Measurements from ENCODE around the gene NPLOC4. TPM values are rescaled to one million over a fixed set of nuclear protein-coding genes. Genes with fewer than 3 reads are reported as not detected.
"Not testable (repeated sequence)": the region's sequence is repeated elsewhere in the genome, so short reads cannot be mapped to it uniquely, and the experiment has no call there.

The NPLOC4 gene
- total and polyA plus RNA-seq, 2 of the 13 experiments (the other 11 are each of a cell fraction or from before 2014, with no cell fraction given): 57.0 to 97.0 TPM

DNA sequence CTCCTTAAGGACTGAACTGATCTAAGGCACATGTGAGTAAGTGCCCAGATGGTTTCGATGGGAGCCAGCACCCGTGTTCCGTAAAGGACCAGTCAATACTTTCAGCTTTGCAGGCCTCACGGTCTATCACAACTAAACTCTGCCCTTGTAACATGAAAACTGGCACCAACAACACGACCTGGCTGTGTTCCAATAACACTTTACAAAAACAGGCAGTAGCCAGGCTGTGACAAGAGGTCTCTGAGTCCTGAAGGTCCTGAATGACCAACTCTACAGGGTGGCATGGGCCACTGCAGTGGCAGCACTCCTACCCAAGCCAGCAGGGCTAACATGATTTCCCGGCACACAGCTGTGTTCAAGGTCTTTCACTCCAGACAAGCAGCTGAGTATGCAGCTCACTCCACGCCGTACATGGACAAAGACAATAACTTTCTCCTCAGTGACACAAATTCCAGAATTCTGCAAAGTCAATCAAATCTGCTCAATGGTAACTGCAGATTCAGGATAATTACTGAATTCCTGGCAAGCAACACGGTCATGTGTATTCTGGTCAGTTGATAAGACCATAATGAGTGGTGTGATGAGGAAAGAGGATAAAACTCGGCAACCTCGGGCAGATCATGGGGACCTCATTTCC, 15.3 kb downstream of the NPLOC4 start:
- Histone ChIP-seq H3K27ac (ENCODE audit: extremely low read length, insufficient read depth, low read length) (no peak overlapping the region), H3K27me3 (ENCODE audit: control insufficient read depth in 1 of 2, insufficient read depth in 2 of 2, low read length in 2 of 2) (no peaks in the 10 kb centered on the region), H2AFZ (ENCODE audit: low read length) (no peak overlapping the region), H3K4me2 (ENCODE audit: low read depth, low read length) (no peak overlapping the region), H3K9me3 (ENCODE audit: low read length) (no peaks in the 10 kb centered on the region), H3K4me1 (ENCODE audit: insufficient read depth, low read length) (no peaks in the 10 kb centered on the region), H3K4me3 (replicated peaks in 1 of 3; ENCODE audit: insufficient read depth in 1 of 3, low read depth in 2 of 3, low read length in 3 of 3) (no peak overlapping the region), H3K9ac (ENCODE audit: insufficient read depth, low read depth, low read length) (no peak overlapping the region), H4K20me1 (ENCODE audit: insufficient read depth, low read length) (peaks cover 4% of the 10 kb centered on the region; the same call in 1 of the 2 replicates), H3K36me3 (replicated peaks in 1 of 2; ENCODE audit: control insufficient read depth in 1 of 2, insufficient read depth in 2 of 2, low read length in 2 of 2) (peaks cover 35 to 74% of the 10 kb centered on the region in 2 experiments), H3K79me2 (ENCODE audit: insufficient read depth, low read length) (peaks cover 11% of the 10 kb centered on the region)
- ChIA-PET POLR2A (no interaction called here), CTCF (ENCODE audit: low intra/inter-chr PET ratio, low total read pairs) (no interaction called here)
- intact Hi-C loops (cut with micrococcal nuclease; ENCODE audit: unreplicated experiment) (no loop called here), in situ Hi-C loops (cut with HindIII; ENCODE audit: extremely low pct_ligation_motif_present, low pct_unique_long_range_greater_than_20kb) (no loop called here)
- DNase-seq (ENCODE audit: low spot score) (no peak), FAIRE-seq (no peak), ATAC-seq (peak; percentile 31; the same call in 1 of the 3 replicates)
- TF ChIP-seq ZNF367 (CRISPR knock-in tag; IDR thresholded peaks at IDR 0.05; ENCODE audit: borderline replicate concordance) (no peak), ZBTB38 (CRISPR knock-in tag; IDR thresholded peaks at IDR 0.05) (0 out of 2 replicates have a peak, but pooled peaks have one; percentile 25), SIN3A (IDR thresholded peaks at IDR 0.05; ENCODE audit: borderline replicate concordance, low read depth, low read length) (no peak)
- TF ChIP-seq, protein P1, sequence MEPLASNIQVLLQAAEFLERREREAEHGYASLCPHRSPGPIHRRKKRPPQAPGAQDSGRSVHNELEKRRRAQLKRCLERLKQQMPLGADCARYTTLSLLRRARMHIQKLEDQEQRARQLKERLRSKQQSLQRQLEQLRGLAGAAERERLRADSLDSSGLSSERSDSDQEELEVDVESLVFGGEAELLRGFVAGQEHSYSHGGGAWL (CRISPR knock-in tag; IDR thresholded peaks at IDR 0.05): no peak
- TF ChIP-seq, protein P2, sequence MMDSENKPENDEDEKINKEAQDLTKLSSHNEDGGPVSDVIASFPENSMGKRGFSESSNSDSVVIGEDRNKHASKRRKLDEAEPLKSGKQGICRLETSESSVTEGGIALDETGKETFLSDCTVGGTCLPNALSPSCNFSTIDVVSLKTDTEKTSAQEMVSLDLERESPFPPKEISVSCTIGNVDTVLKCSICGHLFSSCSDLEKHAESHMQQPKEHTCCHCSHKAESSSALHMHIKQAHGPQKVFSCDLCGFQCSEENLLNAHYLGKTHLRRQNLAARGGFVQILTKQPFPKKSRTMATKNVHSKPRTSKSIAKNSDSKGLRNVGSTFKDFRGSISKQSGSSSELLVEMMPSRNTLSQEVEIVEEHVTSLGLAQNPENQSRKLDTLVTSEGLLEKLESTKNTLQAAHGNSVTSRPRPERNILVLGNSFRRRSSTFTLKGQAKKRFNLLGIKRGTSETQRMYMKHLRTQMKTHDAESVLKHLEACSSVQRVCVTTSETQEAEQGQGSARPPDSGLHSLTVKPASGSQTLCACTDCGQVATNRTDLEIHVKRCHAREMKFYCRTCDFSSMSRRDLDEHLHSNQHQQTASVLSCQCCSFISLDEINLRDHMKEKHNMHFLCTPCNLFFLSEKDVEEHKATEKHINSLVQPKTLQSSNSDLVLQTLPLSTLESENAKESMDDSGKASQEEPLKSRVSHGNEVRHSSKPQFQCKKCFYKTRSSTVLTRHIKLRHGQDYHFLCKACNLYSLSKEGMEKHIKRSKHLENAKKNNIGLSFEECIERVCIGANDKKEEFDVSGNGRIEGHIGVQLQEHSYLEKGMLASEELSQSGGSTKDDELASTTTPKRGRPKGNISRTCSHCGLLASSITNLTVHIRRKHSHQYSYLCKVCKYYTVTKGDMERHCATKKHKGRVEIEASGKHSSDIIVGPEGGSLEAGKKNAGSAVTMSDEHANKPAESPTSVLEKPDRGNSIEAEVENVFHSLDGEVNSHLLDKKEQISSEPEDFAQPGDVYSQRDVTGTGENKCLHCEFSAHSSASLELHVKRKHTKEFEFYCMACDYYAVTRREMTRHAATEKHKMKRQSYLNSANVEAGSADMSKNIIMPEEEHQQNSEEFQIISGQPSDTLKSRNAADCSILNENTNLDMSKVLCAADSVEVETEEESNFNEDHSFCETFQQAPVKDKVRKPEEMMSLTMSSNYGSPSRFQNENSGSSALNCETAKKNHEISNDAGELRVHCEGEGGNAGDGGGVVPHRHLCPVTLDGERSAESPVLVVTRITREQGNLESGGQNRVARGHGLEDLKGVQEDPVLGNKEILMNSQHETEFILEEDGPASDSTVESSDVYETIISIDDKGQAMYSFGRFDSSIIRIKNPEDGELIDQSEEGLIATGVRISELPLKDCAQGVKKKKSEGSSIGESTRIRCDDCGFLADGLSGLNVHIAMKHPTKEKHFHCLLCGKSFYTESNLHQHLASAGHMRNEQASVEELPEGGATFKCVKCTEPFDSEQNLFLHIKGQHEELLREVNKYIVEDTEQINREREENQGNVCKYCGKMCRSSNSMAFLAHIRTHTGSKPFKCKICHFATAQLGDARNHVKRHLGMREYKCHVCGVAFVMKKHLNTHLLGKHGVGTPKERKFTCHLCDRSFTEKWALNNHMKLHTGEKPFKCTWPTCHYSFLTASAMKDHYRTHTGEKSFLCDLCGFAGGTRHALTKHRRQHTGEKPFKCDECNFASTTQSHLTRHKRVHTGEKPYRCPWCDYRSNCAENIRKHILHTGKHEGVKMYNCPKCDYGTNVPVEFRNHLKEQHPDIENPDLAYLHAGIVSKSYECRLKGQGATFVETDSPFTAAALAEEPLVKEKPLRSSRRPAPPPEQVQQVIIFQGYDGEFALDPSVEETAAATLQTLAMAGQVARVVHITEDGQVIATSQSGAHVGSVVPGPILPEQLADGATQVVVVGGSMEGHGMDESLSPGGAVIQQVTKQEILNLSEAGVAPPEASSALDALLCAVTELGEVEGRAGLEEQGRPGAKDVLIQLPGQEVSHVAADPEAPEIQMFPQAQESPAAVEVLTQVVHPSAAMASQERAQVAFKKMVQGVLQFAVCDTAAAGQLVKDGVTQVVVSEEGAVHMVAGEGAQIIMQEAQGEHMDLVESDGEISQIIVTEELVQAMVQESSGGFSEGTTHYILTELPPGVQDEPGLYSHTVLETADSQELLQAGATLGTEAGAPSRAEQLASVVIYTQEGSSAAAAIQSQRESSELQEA (CRISPR knock-in tag; IDR thresholded peaks at IDR 0.05; ENCODE audit: not compliant biosample characterization): no peak
- BruUV-seq (replicated peaks): TSS peak; percentile 21
- WGBS (ENCODE audit: low lambda C conversion rate): 91% methylated on average over 11 of the region's 11 CpGs

DNA sequence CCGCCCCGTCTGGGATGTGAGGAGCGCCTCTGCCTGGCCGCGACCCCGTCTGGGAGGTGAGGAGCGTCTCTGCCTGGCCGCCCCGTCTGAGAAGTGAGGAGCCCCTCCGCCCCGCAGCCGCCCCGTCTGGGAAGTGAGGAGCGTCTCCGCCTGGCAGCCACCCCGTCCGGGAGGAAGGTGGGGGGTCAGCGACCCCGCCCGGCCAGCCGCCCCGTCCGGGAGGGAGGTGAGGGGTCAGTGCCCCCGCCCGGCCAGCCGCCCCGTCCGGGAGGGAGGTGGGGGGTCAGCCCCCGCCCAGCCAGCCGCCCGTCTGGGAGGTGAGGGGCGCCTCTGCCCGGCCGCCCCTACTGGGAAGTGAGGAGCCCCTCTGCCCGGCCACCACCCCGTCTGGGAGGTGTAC, 18.6 kb downstream of the NPLOC4 start:
- H3K9me3 ChIP-seq (ENCODE audit: low read length); intact Hi-C loops (cut with micrococcal nuclease; ENCODE audit: unreplicated experiment); H3K9ac ChIP-seq (ENCODE audit: insufficient read depth, low read depth, low read length); H4K20me1 ChIP-seq (ENCODE audit: insufficient read depth, low read length); H3K4me3 ChIP-seq (replicated peaks in 1 of 3; ENCODE audit: insufficient read depth in 1 of 3, low read depth in 2 of 3, low read length in 3 of 3); CTCF ChIA-PET (ENCODE audit: low intra/inter-chr PET ratio, low total read pairs); DNase-seq (ENCODE audit: low spot score); in situ Hi-C loops (cut with HindIII; ENCODE audit: extremely low pct_ligation_motif_present, low pct_unique_long_range_greater_than_20kb); H3K4me2 ChIP-seq (ENCODE audit: low read depth, low read length); POLR2A ChIA-PET; H3K27me3 ChIP-seq (ENCODE audit: control insufficient read depth in 1 of 2, insufficient read depth in 2 of 2, low read length in 2 of 2); FAIRE-seq; BruUV-seq (replicated peaks); H2AFZ ChIP-seq (ENCODE audit: low read length); ATAC-seq; H3K27ac ChIP-seq (ENCODE audit: extremely low read length, insufficient read depth, low read length): not testable (repeated sequence)
- H3K4me1 ChIP-seq (ENCODE audit: insufficient read depth, low read length): peaks cover 15% of the 10 kb centered on the region
- peaks cover 39 to 68% of the 10 kb centered on the region in 2 experiments for H3K36me3 ChIP-seq (replicated peaks in 1 of 2; ENCODE audit: control insufficient read depth in 1 of 2, insufficient read depth in 2 of 2, low read length in 2 of 2)
- peaks cover 24% of the 10 kb centered on the region for H3K79me2 ChIP-seq (ENCODE audit: insufficient read depth, low read length)
- WGBS (ENCODE audit: low lambda C conversion rate): 99% methylated on average over 23 of the region's 36 CpGs

Data from HepG2 (cell line).